ENCODE results near the gene PSMA1.

DNA sequence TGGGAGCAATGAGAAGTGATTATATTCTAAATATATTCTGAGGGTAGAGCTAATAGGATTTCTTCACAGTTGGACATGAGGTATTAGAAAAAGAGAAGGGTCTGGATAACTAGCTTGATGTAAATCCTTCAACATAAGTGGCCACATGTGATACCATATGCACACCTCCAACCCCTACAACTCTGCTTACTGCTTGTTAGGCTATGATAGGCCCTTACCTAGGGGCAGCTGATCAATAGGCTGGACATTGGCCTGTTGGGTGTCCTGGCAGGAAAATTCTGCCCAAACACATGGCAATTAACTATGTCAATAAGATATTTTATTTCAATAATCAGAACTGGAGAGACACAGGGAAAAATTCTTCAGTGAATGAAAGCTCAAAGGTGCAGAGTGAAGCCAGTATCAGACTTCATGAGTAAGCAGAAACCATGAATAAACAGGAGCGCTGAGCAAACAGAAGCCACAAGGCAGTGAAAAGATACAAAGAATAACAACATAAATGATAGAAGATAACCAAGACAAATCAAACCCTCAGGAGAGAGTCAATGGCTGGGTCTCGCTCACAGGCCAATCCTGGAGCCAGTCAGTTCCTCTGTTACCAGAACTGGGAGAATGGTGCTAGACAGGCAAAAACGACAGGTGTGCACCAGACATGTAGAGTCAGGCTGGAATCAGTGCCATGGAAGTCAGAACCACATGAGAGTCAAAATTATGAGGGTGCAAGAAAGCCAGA is 46.3 kb upstream of the PSMA1 start:
- TF ChIP-seq YY1 (IDR thresholded peaks at IDR 0.05; ENCODE audit: insufficient read depth, insufficient read length) (no peak), ZNF274 (IDR thresholded peaks at IDR 0.05; ENCODE audit: low read depth, low read length) (no peak)
